Measurements from ENCODE around the gene OLFML2B.

OLFML2B gene

DNA sequence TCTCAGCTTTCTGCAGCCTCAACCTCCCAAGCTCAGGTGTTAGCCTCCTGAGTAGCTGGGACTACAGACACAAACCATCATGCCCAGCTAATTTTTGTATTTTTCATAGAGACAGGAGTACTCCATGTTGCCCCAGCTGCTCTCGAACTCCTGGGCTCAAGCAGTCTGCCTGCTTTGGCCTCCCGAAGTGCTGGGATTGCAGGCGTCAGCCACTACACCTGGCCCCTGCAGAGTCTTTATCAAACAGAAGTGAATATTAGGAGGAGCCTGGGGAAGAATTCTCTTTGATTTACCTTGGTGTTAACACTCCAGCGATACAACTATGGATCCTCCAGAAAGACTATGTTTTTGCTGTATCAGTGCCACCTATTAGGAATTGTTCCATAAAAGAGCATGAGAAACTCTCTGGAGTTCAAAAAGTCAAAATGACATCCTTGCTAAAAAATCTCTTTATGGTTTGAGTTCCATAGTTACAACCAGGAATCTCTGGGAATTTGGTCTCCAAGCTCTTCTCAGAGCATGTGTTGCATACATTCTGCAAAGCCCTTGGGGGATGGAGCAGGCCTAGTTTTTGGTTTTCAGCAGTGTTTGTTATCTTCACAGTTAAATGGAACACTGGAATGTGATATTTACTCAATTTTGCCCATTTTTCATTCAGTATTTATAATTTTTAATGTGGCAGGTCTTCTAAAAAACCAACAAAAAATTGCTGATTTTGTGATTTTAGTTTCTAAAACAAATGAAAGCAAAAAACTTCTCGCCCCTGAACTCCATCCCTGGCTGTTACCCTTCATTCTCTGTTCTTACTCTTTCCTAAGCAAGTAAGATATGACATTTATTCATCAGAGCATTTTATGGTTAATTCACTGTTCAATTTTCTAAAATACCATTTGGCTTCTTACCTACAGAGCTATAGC, 77.3 kb downstream of the OLFML2B start:
- POLR2A ChIA-PET (ENCODE audit: low non-redundant PET) = no interaction called here
- DNase-seq (ENCODE audit: low spot score) = no peak
- TF ChIP-seq, protein P1, sequence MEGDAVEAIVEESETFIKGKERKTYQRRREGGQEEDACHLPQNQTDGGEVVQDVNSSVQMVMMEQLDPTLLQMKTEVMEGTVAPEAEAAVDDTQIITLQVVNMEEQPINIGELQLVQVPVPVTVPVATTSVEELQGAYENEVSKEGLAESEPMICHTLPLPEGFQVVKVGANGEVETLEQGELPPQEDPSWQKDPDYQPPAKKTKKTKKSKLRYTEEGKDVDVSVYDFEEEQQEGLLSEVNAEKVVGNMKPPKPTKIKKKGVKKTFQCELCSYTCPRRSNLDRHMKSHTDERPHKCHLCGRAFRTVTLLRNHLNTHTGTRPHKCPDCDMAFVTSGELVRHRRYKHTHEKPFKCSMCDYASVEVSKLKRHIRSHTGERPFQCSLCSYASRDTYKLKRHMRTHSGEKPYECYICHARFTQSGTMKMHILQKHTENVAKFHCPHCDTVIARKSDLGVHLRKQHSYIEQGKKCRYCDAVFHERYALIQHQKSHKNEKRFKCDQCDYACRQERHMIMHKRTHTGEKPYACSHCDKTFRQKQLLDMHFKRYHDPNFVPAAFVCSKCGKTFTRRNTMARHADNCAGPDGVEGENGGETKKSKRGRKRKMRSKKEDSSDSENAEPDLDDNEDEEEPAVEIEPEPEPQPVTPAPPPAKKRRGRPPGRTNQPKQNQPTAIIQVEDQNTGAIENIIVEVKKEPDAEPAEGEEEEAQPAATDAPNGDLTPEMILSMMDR (conservative IDR thresholded peaks at IDR 0.05; ENCODE audit: low read depth) = no peak
- CTCF ChIA-PET = no interaction called here
- no peak overlapping the region for H3K27ac ChIP-seq

DNA sequence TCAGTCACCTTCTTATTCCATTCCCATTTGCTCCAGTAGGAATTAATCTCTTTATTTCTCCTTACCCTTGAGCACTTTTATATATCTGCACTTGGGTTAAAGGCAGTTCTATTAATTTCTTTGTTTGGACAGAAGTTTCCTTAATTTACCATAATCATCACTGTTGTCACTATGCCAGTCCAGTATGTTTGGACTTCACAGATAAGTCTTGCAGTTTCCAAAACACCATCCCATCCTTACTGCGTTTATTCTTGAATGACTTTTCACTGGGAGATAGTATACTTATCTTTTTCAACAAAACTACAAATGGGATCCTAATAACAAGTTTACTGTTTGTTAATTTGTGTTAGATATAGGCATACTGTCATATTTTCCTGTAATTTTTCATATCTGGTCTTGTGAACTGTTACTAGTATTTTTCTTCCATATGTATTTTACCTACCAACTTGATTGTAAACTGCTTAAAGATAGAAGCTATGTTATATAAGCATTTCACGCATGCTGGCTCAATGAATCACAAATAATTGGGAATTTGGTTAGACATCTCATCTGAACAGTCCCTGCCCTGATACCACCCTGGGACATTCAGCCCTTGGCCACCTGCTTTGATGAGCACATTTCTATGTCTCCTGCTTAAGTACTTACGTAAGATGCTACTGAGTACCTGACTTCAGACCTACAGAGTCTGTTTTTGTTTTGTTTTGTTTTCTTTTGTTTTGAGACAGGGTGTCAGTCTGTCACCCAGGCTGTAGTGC, 78.2 kb downstream of the OLFML2B start:
- H3K27ac ChIP-seq = no peak overlapping the region
- POLR2A ChIA-PET (ENCODE audit: low non-redundant PET) = no interaction called here
- no peak for DNase-seq (ENCODE audit: low spot score)
- CTCF ChIA-PET = no interaction called here
- TF ChIP-seq, protein P1 (conservative IDR thresholded peaks at IDR 0.05; ENCODE audit: low read depth) = no peak

DNA sequence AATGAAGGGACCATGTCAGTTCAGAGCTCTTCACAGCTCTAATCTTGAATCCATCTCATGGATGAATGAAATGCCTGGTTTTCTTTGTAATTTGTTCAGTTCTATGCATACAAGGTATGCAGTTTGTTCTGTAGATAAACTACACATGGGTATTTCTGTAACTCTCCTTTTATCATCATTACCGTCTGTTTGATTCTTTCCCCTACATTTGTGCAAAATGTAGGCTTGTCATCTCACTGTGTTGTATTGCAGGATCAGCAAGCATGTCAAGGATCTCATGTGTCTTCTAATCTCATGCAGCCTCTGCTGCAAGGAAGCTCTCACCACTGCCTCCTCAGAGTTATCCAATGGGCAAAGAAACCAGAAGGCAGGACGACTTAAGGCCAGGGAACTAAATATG, 79.3 kb downstream of the OLFML2B start:
- CTCF ChIA-PET = interaction anchor here (0.5 kb wide), 1 partner anchor 261 kb away, joined by 3 read pairs; no protein-coding TSS in a partner anchor
- POLR2A ChIA-PET (ENCODE audit: low non-redundant PET) = no interaction called here

DNA sequence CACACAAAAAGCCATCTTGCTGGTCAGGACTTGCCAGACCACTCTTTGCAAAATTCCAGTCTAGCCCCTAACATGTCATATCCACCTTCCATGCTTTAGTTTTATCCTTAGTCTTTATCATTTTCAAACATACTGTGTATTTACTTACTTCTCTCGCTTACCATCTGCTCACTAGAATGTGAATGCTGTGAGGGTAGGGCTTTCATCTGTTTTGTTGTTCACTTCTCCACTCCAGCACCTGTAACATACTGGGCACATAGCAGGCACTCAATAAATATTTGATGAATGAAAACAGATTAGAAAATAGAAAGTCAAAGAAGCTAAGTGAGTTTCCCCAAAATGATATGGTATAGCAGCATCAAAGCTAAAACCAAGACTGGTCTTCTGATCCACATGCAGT, 79.9 kb downstream of the OLFML2B start:
- DNase-seq (ENCODE audit: low spot score) = no peak
- no peak overlapping the region for H3K27ac ChIP-seq
- ChIA-PET POLR2A (ENCODE audit: low non-redundant PET) (no interaction called here), CTCF (no interaction called here)
- TF ChIP-seq, protein P1 (conservative IDR thresholded peaks at IDR 0.05; ENCODE audit: low read depth) = no peak

More for the DNA sequence above, 79.3 kb downstream of the OLFML2B start:
- no peak for DNase-seq (ENCODE audit: low spot score)
- TF ChIP-seq, protein P1 (conservative IDR thresholded peaks at IDR 0.05; ENCODE audit: low read depth) = no peak
- no peak overlapping the region for H3K27ac ChIP-seq

DNA sequence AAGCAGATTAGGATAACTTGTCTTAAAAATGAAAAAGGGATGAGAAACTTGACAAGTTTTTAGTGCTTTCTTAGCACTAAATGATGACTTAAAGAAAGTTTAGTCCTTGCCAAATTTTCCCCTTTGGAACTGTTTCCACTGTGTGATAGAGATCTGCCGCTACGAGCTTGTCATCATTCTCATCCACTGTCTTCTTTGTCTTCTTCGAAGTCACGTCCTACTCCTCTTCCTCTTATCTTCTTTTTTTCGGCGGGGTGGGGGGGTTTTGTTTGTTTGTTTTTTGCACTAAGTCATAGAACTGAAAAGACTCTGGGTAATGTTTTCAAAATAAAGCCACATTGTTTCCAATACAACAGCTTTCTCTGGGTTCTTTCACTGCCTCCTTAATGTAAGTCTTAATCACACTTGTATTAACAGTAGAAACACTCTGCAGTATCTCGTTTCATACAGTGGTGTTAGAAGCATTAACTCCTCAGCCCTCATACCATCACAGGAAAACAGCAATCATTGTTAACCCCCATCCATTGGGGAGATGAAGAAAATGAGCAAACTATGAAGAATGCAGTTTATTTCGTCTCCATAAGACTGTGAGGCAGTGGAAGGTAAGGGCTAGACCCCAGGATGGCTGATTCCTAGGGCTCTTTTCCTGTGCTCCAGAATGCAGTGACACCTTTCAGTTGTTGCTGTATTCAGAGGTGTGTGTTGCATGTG, 81.8 kb downstream of the OLFML2B start:
- TF ChIP-seq, protein P1 (conservative IDR thresholded peaks at IDR 0.05; ENCODE audit: low read depth) = no peak
- POLR2A ChIA-PET (ENCODE audit: low non-redundant PET) = no interaction called here
- CTCF ChIA-PET = no interaction called here
- no peak overlapping the region for H3K27ac ChIP-seq
- DNase-seq (ENCODE audit: low spot score) = no peak
